ENCODE results near the gene PAQR9. TPM values are rescaled to one million over a fixed set of nuclear protein-coding genes. Genes with fewer than 3 reads are reported as not detected.

PAQR9 gene
- total RNA-seq, 1 experiment from 2014 or later = 0.17 TPM

GRCh38 chr3:142972092-142972753 lies 8.7 kb upstream of the PAQR9 start:
- H3K4me1 ChIP-seq (ENCODE audit: control insufficient read depth in 1 of 2, insufficient read depth in 2 of 2, low read length in 2 of 2) = peaks cover 3 to 17% of the 10 kb centered on the region in 2 experiments; a peak in 3 of 4 replicates
- H3K9me2 ChIP-seq (ENCODE audit: insufficient read depth) = no peaks in the 10 kb centered on the region
- H3K79me2 ChIP-seq (ENCODE audit: insufficient read depth, low read length) = no peaks in the 10 kb centered on the region
- no peak overlapping the region for H3K9ac ChIP-seq (ENCODE audit: low read length)
- DNase-seq (ENCODE audit: low read depth, low spot score) = no peak
- H3K36me3 ChIP-seq (ENCODE audit: control insufficient read depth in 1 of 2, insufficient read depth in 2 of 2, low read length in 2 of 2) = no peaks in the 10 kb centered on the region
- no peak overlapping the region for H3K27ac ChIP-seq (ENCODE audit: low read depth, low read length)
- H4K20me1 ChIP-seq (ENCODE audit: insufficient read depth) = no peaks in the 10 kb centered on the region
- H3K4me2 ChIP-seq (ENCODE audit: low read length) = no peak overlapping the region
- H3K9me3 ChIP-seq (ENCODE audit: control insufficient read depth in 1 of 2, insufficient read depth in 1 of 2, low read depth in 1 of 2, low read length in 2 of 2) = no peaks in the 10 kb centered on the region
- no TSS peak for BruUV-seq (replicated peaks)
- ChIA-PET POLR2A (no interaction called here), RAD21 (ENCODE audit: low non-redundant PET in 1 of 2, low total read pairs in 2 of 2, uncharacterized antibody in 2 of 2, unreplicated experiment in 2 of 2) (no interaction called here), CTCF (interaction anchor here (0.6 kb wide), 1 partner anchor 706 kb away, joined by 3 read pairs; no protein-coding TSS in a partner anchor)
- intact Hi-C loops (cut with micrococcal nuclease) = no loop called here
- no peak overlapping the region for H2AFZ ChIP-seq (ENCODE audit: low read depth, low read length, poor library complexity, severe bottlenecking)
- H3K4me3 ChIP-seq (replicated peaks in 1 of 2; ENCODE audit: low read depth in 1 of 2, low read length in 2 of 2) = no peak overlapping the region
- no peak for ATAC-seq
- TF ChIP-seq FOSL1 (IDR thresholded peaks at IDR 0.05; ENCODE audit: low read depth) (no peak), CEBPB (IDR thresholded peaks at IDR 0.05; ENCODE audit: low read depth) (no peak), SRF (IDR thresholded peaks at IDR 0.05; ENCODE audit: low read depth) (no peak), EZH2 (IDR thresholded peaks at IDR 0.05) (no peak)
- H3K27me3 ChIP-seq (ENCODE audit: insufficient read depth, low read length) = no peaks in the 10 kb centered on the region

GRCh38 chr3:142971431-142971830 lies 8.0 kb upstream of the PAQR9 start:
- Histone ChIP-seq H3K9ac (ENCODE audit: low read length) (no peak overlapping the region), H3K36me3 (ENCODE audit: control insufficient read depth in 1 of 2, insufficient read depth in 2 of 2, low read length in 2 of 2) (no peaks in the 10 kb centered on the region), H3K4me3 (replicated peaks in 1 of 2; ENCODE audit: low read depth in 1 of 2, low read length in 2 of 2) (no peak overlapping the region), H3K4me1 (ENCODE audit: control insufficient read depth in 1 of 2, insufficient read depth in 2 of 2, low read length in 2 of 2) (peaks cover 2 to 9% of the 10 kb centered on the region in 2 experiments; a peak in 3 of 4 replicates), H3K27ac (ENCODE audit: low read depth, low read length) (no peak overlapping the region), H3K27me3 (ENCODE audit: insufficient read depth, low read length) (no peaks in the 10 kb centered on the region), H3K79me2 (ENCODE audit: insufficient read depth, low read length) (no peaks in the 10 kb centered on the region), H3K4me2 (ENCODE audit: low read length) (no peak overlapping the region), H3K9me2 (ENCODE audit: insufficient read depth) (no peaks in the 10 kb centered on the region), H4K20me1 (ENCODE audit: insufficient read depth) (no peaks in the 10 kb centered on the region), H2AFZ (ENCODE audit: low read depth, low read length, poor library complexity, severe bottlenecking) (no peak overlapping the region), H3K9me3 (ENCODE audit: control insufficient read depth in 1 of 2, insufficient read depth in 1 of 2, low read depth in 1 of 2, low read length in 2 of 2) (no peaks in the 10 kb centered on the region)
- ChIA-PET POLR2A (no interaction called here), RAD21 (ENCODE audit: low non-redundant PET in 1 of 2, low total read pairs in 2 of 2, uncharacterized antibody in 2 of 2, unreplicated experiment in 2 of 2) (no interaction called here), CTCF (no interaction called here)
- no peak for ATAC-seq
- no peak for DNase-seq (ENCODE audit: low read depth, low spot score)
- intact Hi-C loops (cut with micrococcal nuclease) = no loop called here
- BruUV-seq (replicated peaks) = no TSS peak
- TF ChIP-seq SP1 (IDR thresholded peaks at IDR 0.05; ENCODE audit: low read depth) (no peak), POLR2AphosphoS5 (IDR thresholded peaks at IDR 0.05; ENCODE audit: low read depth, low read length) (no peak), JUND (IDR thresholded peaks at IDR 0.05) (no peak), RAD21 (IDR thresholded peaks at IDR 0.05; ENCODE audit: low read depth) (no peak), TCF7L2 (IDR thresholded peaks at IDR 0.05; ENCODE audit: borderline replicate concordance, extremely low read depth, insufficient read depth, insufficient read length) (no peak), REST (IDR thresholded peaks at IDR 0.05; ENCODE audit: low read depth) (no peak), CEBPB (IDR thresholded peaks at IDR 0.05; ENCODE audit: low read depth) (no peak), ELF1 (IDR thresholded peaks at IDR 0.05; ENCODE audit: borderline replicate concordance, low read depth) (no peak), YY1 (IDR thresholded peaks at IDR 0.05; ENCODE audit: extremely low read depth, insufficient replicate concordance, low read depth, low read length) (no peak), ZFX (IDR thresholded peaks at IDR 0.05) (no peak), POLR2A (IDR thresholded peaks at IDR 0.05; ENCODE audit: borderline replicate concordance, extremely low read depth, insufficient read depth, insufficient read length) (no peak), EZH2phosphoT487 (IDR thresholded peaks at IDR 0.05; ENCODE audit: borderline replicate concordance) (no peak), FOSL1 (IDR thresholded peaks at IDR 0.05; ENCODE audit: low read depth) (no peak)
